CD14-positive monocyte (primary cell): Measurements from ENCODE around the gene DNAJC5. TPM values are rescaled to one million over a fixed set of nuclear protein-coding genes. Genes with fewer than 3 reads are reported as not detected.

Source experiments
- DNase-seq, 3 donors: peaks; one replicate each; pipeline ENCODE4 v3.0.0-alpha.2; 2011 to 2022
- H2AFZ ChIP-seq: 2 replicates; pipeline ENCODE4 v1.6.0; 2012; ENCODE audit warnings: mild to moderate bottlenecking, low read depth, low read length, inconsistent platforms; ENCODE audit not compliant: insufficient read depth, poor library complexity, severe bottlenecking
- H3K27ac ChIP-seq, 2 donors: 1 replicate in 1 of 2; 2 replicates in 1 of 2; pipeline ENCODE4 v1.5.1; 2012 to 2013; ENCODE audit warnings: low read length in 2 of 2, control low read depth in 1 of 2, inconsistent platforms in 1 of 2, low read depth in 1 of 2, mild to moderate bottlenecking in 1 of 2
- H3K27me3 ChIP-seq, 2 donors: one replicate each; pipeline versions ENCODE4 v1.6.0 to v1.6.1; 2011 to 2013; ENCODE audit warnings: low read length in 2 of 2; ENCODE audit not compliant: control insufficient read depth in 2 of 2, insufficient read depth in 2 of 2
- H3K36me3 ChIP-seq, 2 donors: replicated peaks in 1 of 2; 1 replicate in 1 of 2; 2 replicates in 1 of 2; pipeline versions ENCODE4 v1.5.1 to v1.6.1; 2012 to 2013; ENCODE audit warnings: low read length in 2 of 2, control low read depth in 1 of 2, inconsistent platforms in 1 of 2, mild to moderate bottlenecking in 1 of 2; ENCODE audit not compliant: insufficient read depth in 2 of 2, control insufficient read depth in 1 of 2
- H3K4me1 ChIP-seq, 2 donors: 1 replicate in 1 of 2; 2 replicates in 1 of 2; pipeline versions ENCODE4 v1.5.1 to v1.6.1; 2012 to 2013; ENCODE audit warnings: low read length in 2 of 2, control low read depth in 1 of 2, inconsistent platforms in 1 of 2, mild to moderate bottlenecking in 1 of 2, moderate library complexity in 1 of 2; ENCODE audit not compliant: insufficient read depth in 2 of 2, control insufficient read depth in 1 of 2
- H3K4me2 ChIP-seq: replicated peaks from 2 replicates; pipeline ENCODE3; 2012; ENCODE audit warnings: low read length, moderate library complexity, mild to moderate bottlenecking; ENCODE audit not compliant: poor library complexity, severe bottlenecking; ENCODE audit errors: extremely low read depth
- H3K4me3 ChIP-seq, 3 experiments: fragments of 200-600 bp in 1 of 3; sonication (generic) in 1 of 3; replicated peaks in 1 of 3; 1 replicate in 2 of 3; 2 replicates in 1 of 3; pipeline ENCODE4 v1.5.1; 2011 to 2013; ENCODE audit warnings: low read length in 3 of 3, mild to moderate bottlenecking in 3 of 3, control low read depth in 2 of 3, low read depth in 2 of 3, inconsistent platforms in 1 of 3, moderate library complexity in 1 of 3
- H3K79me2 ChIP-seq: 2 replicates; pipeline ENCODE4 v1.6.0; 2012; ENCODE audit warnings: mild to moderate bottlenecking, control low read depth, inconsistent platforms, low read length, moderate library complexity; ENCODE audit not compliant: insufficient read depth
- H3K9ac ChIP-seq: 2 replicates; pipeline ENCODE4 v1.6.0; 2017; ENCODE audit warnings: low read length, mild to moderate bottlenecking; ENCODE audit not compliant: insufficient read depth, poor library complexity, severe bottlenecking
- H3K9me3 ChIP-seq, 2 donors: replicated peaks in 1 of 2; 1 replicate in 1 of 2; 2 replicates in 1 of 2; pipeline versions ENCODE4 v1.5.1 to v1.6.1; 2012 to 2013; ENCODE audit warnings: low read length in 2 of 2, control low read depth in 1 of 2; ENCODE audit not compliant: control insufficient read depth in 1 of 2, insufficient read depth in 1 of 2
- H4K20me1 ChIP-seq: 2 replicates; pipeline ENCODE4 v1.6.0; 2012; ENCODE audit warnings: mild to moderate bottlenecking, low read length, control low read depth, moderate library complexity; ENCODE audit not compliant: insufficient read depth
- H3K27ac Mint-ChIP-seq, 7 donors: one replicate each; pipeline ENCODE4 v1.8.0; 2020; ENCODE audit warnings: mild to moderate bottlenecking in 7 of 7, mixed read lengths in 7 of 7, moderate library complexity in 6 of 7, inconsistent platforms in 2 of 7
- H3K27me3 Mint-ChIP-seq, 3 donors: one replicate each; pipeline ENCODE4 v1.8.0; 2021 to 2022; ENCODE audit warnings: low read depth in 3 of 3, mild to moderate bottlenecking in 3 of 3, mixed read lengths in 3 of 3, moderate library complexity in 3 of 3, inconsistent platforms in 1 of 3
- H3K36me3 Mint-ChIP-seq, 2 donors: one replicate each; pipeline ENCODE4 v1.8.0; 2020; ENCODE audit warnings: mixed read lengths in 2 of 2, inconsistent platforms in 1 of 2, mild to moderate bottlenecking in 1 of 2
- H3K4me1 Mint-ChIP-seq: one replicate; pipeline ENCODE4 v1.8.0; 2020; ENCODE audit warnings: mild to moderate bottlenecking, mixed read lengths
- H3K4me3 Mint-ChIP-seq, 2 donors: one replicate each; pipeline ENCODE4 v1.8.0; 2020; ENCODE audit warnings: mild to moderate bottlenecking in 2 of 2, mixed read lengths in 2 of 2, moderate library complexity in 1 of 2
- H3K9me3 Mint-ChIP-seq, 7 donors: one replicate each; pipeline ENCODE4 v1.8.0; 2020 to 2022; ENCODE audit warnings: mixed read lengths in 7 of 7, mild to moderate bottlenecking in 6 of 7, moderate library complexity in 6 of 7, inconsistent platforms in 2 of 7
- CTCF ChIP-seq: fragments of 200-600 bp; IDR thresholded peaks from one replicate; pipeline ENCODE4 v1.8.0; 2022; ENCODE audit warnings: antibody characterized with exemption, mild to moderate bottlenecking
- WGBS: methylation state at CpG from one replicate; pipeline ENCODE4 v1.1.5; 2013; ENCODE audit warnings: missing lambda C conversion rate; ENCODE audit not compliant: insufficient coverage; 5-methylcytosine and 5-hydroxymethylcytosine counted together
- intact Hi-C, 2 donors: fragments of 100-400 bp; cut with micrococcal nuclease; formaldehyde crosslinking; loops; one replicate each; pipeline versions ENCODE4 v1.15.0 to v1.15.1; 2023
- polyA plus RNA-seq, 3 donors: library from polyadenylated mRNA; depleted of rRNA in 1 of 3; unstranded in 2 of 3; stranded (reverse) in 1 of 3; fragments of 300-500 nt in 2 of 3; fragments of >200 nt in 1 of 3; fragmentation: Illumina TruSeq in 2 of 3; gene quantifications; 1 replicate in 2 of 3; 2 replicates in 1 of 3; pipeline ENCODE4 v1.2.3, GENCODE V29; 2012 to 2021

The DNAJC5 gene
- polyA plus RNA-seq, 3 donors: 5.9 to 44.4 (median 7.4) TPM

GRCh38 chr20:63947638-63948456, 52.9 kb downstream of the DNAJC5 start:
- H3K27ac Mint-ChIP-seq: peak overlapping the region in 4 of 7 donors; percentile 18 to 87 (median 58)
- H3K9me3 ChIP-seq: no peaks in the 10 kb centered on the region
- H3K27me3 ChIP-seq: no peaks in the 10 kb centered on the region
- H2AFZ ChIP-seq: no peak overlapping the region
- WGBS: 20% methylated on average over 27 of the region's 27 CpGs
- H4K20me1 ChIP-seq: peaks cover 100% of the 10 kb centered on the region
- peaks cover 0 to 2% (median 2%) of the 10 kb centered on the region in 3 donors for H3K27me3 Mint-ChIP-seq
- peaks cover 32 to 36% of the 10 kb centered on the region in 2 donors for H3K4me1 ChIP-seq
- intact Hi-C loops: no loop called here
- H3K36me3 Mint-ChIP-seq: peaks cover 19 to 36% of the 10 kb centered on the region in 2 donors
- peaks cover 35 to 36% of the 10 kb centered on the region in 2 donors for H3K36me3 ChIP-seq
- peak overlapping the region; percentile 54 to 90 for H3K4me3 Mint-ChIP-seq
- peak overlapping the region in 1 of 3 experiments; percentile 49 for H3K4me3 ChIP-seq
- peak overlapping the region in 1 of 2 donors; percentile 55 for H3K27ac ChIP-seq
- no peak for TF ChIP-seq CTCF
- no peak for DNase-seq
- H3K9ac ChIP-seq: no peak overlapping the region
- peak overlapping the region; percentile 66 for H3K4me2 ChIP-seq
- H3K79me2 ChIP-seq: peaks cover 93% of the 10 kb centered on the region
- no peaks in the 10 kb centered on the region for H3K9me3 Mint-ChIP-seq
- H3K4me1 Mint-ChIP-seq: peaks cover 33% of the 10 kb centered on the region

DNA sequence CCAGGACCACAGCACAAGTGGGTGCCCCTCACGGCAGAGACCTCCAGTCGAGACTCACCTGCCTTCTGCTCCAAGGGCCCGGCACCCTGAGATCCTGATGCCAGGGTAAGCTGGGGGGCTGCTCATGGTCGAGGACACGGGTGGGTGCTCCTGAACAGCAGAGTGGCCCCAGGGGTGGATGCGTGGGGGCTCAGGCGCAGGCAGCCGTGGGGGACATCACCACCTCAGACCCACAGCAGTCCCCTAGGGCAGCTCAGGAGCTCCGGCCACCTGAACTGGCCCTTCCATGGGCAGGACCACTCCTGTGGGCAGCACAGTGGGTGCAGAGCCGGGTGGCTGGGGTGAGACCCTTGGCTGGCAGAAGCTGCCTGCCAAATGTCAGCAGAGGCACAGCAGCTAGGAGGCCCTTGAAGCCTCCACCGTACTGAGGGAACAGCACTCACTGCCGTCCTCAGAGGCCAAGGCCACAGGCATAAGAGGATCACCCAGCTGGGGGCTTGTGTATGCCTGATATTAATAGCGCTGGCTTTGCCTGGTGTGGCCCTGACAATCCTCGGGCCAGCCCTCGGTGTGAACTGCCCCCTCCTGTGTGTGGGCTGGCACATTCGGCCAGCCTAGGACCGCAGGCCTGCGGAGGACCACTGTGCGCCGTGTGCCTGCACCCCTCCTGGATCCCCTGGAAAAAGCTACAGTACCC, 55.9 kb downstream of the DNAJC5 start:
- DNase-seq: no peak
- Mint-ChIP-seq H3K9me3 (no peaks in the 10 kb centered on the region), H3K27ac (no peak overlapping the region), H3K36me3 (peaks cover 7 to 17% of the 10 kb centered on the region in 2 donors), H3K4me3 (no peak overlapping the region), H3K4me1 (peaks cover 55% of the 10 kb centered on the region), H3K27me3 (peaks cover 2% of the 10 kb centered on the region in 3 donors)
- H3K4me3 ChIP-seq: no peak overlapping the region
- H3K79me2 ChIP-seq: peaks cover 95% of the 10 kb centered on the region
- intact Hi-C loops: no loop called here
- peaks cover 6 to 7% of the 10 kb centered on the region in 2 donors for H3K36me3 ChIP-seq
- H3K4me1 ChIP-seq: peaks cover 43 to 55% of the 10 kb centered on the region in 2 donors
- H3K9me3 ChIP-seq: no peaks in the 10 kb centered on the region
- H3K27ac ChIP-seq: no peak overlapping the region
- H3K9ac ChIP-seq: no peak overlapping the region
- no peak overlapping the region for H2AFZ ChIP-seq
- no peak for TF ChIP-seq CTCF
- WGBS: 94% methylated on average over 19 of the region's 20 CpGs
- peaks cover 99% of the 10 kb centered on the region for H4K20me1 ChIP-seq
- H3K27me3 ChIP-seq: no peaks in the 10 kb centered on the region
- H3K4me2 ChIP-seq: no peak overlapping the region
